Neural progenitor cell (in vitro differentiated cells): Measurements from ENCODE around the gene NOXO1. TPM values are rescaled to one million over a fixed set of nuclear protein-coding genes. Genes with fewer than 3 reads are reported as not detected.
A peak's percentile ranks its signal among the peaks of the same experiment; 100 is the strongest.

Source experiments
- DNase-seq: peaks from one replicate; pipeline ENCODE4 v3.0.0-alpha.2; 2016; ENCODE audit warnings: low spot score
- H2AFZ ChIP-seq: fragments of 200-600 bp; sonication (generic); replicated peaks from 2 replicates; pipeline ENCODE4 v1.6.1; 2016; ENCODE audit warnings: antibody characterized with exemption
- H3F3A ChIP-seq: fragments of 200-600 bp; sonication (generic); 2 replicates; pipeline ENCODE4 v1.6.1; 2016; ENCODE audit warnings: antibody characterized with exemption, low read depth
- H3K27ac ChIP-seq: fragments of 200-600 bp; sonication (generic); 2 replicates; pipeline ENCODE4 v1.5.1; 2016; ENCODE audit warnings: mild to moderate bottlenecking
- H3K27me3 ChIP-seq: fragments of 200-600 bp; sonication (generic); 2 replicates; pipeline ENCODE4 v1.6.1; 2016; ENCODE audit warnings: mild to moderate bottlenecking, moderate library complexity
- H3K36me3 ChIP-seq: fragments of 200-600 bp; sonication (generic); 2 replicates; pipeline ENCODE4 v1.5.1; 2016
- H3K4me1 ChIP-seq: fragments of 200-600 bp; sonication (generic); 2 replicates; pipeline ENCODE4 v1.6.1; 2016; ENCODE audit warnings: mixed run types
- H3K4me2 ChIP-seq: fragments of 200-600 bp; sonication (generic); 2 replicates; pipeline ENCODE4 v1.6.1; 2016
- H3K4me3 ChIP-seq: fragments of 200-600 bp; sonication (generic); 2 replicates; pipeline ENCODE4 v1.5.1; 2016
- H3K79me2 ChIP-seq: fragments of 200-600 bp; sonication (generic); 2 replicates; pipeline ENCODE4 v1.6.1; 2016; ENCODE audit warnings: low read depth
- H3K9ac ChIP-seq: fragments of 200-600 bp; sonication (generic); 2 replicates; pipeline ENCODE4 v1.6.1; 2016
- H3K9me3 ChIP-seq: fragments of 200-600 bp; sonication (generic); 2 replicates; pipeline ENCODE4 v1.5.1; 2016; ENCODE audit warnings: low read depth
- H4K20me1 ChIP-seq: fragments of 200-600 bp; sonication (generic); 2 replicates; pipeline ENCODE4 v1.6.1; 2016; ENCODE audit warnings: low read depth
- H3K27ac Mint-ChIP-seq: 3 replicates; pipeline ENCODE4 v1.8.0; 2021; ENCODE audit warnings: mixed read lengths
- H3K27me3 Mint-ChIP-seq: 2 replicates; pipeline ENCODE4 v1.8.0; 2022; ENCODE audit warnings: low read depth, mild to moderate bottlenecking, inconsistent platforms, moderate library complexity, mixed read lengths; ENCODE audit not compliant: insufficient read depth
- H3K36me3 Mint-ChIP-seq: 3 replicates; pipeline ENCODE4 v1.8.0; 2021; ENCODE audit warnings: mixed read lengths
- H3K4me1 Mint-ChIP-seq: 3 replicates; pipeline ENCODE4 v1.8.0; 2021; ENCODE audit warnings: mixed read lengths
- H3K4me3 Mint-ChIP-seq: 3 replicates; pipeline ENCODE4 v1.8.0; 2021; ENCODE audit warnings: mild to moderate bottlenecking, moderate library complexity, mixed read lengths
- H3K9me3 Mint-ChIP-seq: 3 replicates; pipeline ENCODE4 v1.8.0; 2020; ENCODE audit warnings: mixed read lengths
- EZH2 ChIP-seq: fragments of 200-600 bp; sonication (generic); IDR thresholded peaks from 2 replicates; pipeline ENCODE4 v1.6.1; 2017; ENCODE audit warnings: antibody characterized with exemption, mild to moderate bottlenecking, moderate library complexity
- EZH2phosphoT487 ChIP-seq: fragments of 200-600 bp; sonication (generic); IDR thresholded peaks from 2 replicates; pipeline ENCODE4 v1.6.1; 2017; ENCODE audit warnings: antibody characterized with exemption
- total RNA-seq: library from RNA; depleted of rRNA; stranded (reverse); fragments of >200 nt; gene quantifications from 2 replicates; pipeline ENCODE4 v1.2.3, GENCODE V29; 2015; ENCODE audit warnings: low replicate concordance
- TF ChIP-seq, protein P1 (sequence below): fragments of 200-600 bp; sonication (generic); IDR thresholded peaks from 2 replicates; pipeline ENCODE4 v1.5.1; 2017; ENCODE audit warnings: antibody characterized with exemption, mild to moderate bottlenecking

Gene NOXO1
- total RNA-seq, 1 donor from 2014 or later: not detected

DNA sequence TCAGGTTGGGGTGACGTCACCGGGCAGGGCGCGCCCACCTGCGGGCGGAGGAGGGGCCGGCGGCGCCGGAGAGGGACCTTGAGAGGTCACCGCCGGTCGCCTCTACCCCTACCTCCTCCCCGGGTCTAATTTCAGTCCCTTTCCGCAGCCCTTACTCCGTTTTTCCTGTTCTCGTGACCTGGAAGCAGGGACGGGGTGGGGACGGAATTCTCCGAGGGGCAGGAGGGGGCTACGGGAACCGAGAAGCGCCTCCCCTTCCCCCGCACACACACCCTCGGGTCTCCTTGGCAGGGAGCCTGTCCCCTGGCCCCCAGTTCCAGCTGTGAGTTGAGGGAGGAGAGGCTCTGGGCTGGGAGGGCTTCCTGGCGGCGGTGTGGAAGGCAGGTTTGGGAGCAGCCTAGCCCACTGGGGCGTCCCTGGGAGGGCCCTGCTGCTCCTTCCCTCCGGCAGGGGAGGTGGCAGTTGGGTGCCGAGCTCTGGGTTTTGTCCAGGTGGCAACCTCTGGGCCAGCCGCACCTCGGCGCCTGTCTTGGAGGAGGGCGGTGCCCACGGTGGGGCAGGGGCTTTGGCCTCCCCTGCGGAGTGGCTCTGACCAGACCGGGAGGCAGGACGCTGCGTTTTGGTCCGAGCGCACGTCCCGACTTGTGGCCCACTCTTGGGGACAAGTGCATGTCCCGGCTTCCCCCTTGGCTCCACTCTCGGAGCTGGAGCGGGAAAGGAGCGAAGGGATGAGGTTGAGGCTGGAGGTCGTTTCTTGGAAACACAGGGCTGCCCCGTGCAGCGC is 9.3 kb upstream of the NOXO1 start:
- no peak overlapping the region for H3K27ac Mint-ChIP-seq
- H3K4me3 ChIP-seq: peak overlapping the region; percentile 55
- peak overlapping the region; percentile 71 for H3K4me3 Mint-ChIP-seq
- peaks cover under 1% of the 10 kb centered on the region for H3K79me2 ChIP-seq
- no peak overlapping the region for H3K27ac ChIP-seq
- peak overlapping the region; percentile 84 for H3K4me2 ChIP-seq
- H3K9me3 Mint-ChIP-seq: peaks cover 2% of the 10 kb centered on the region
- peaks cover 14% of the 10 kb centered on the region for H3K4me1 Mint-ChIP-seq
- peak; percentile 86 for DNase-seq
- H3K4me1 ChIP-seq: peaks cover 10% of the 10 kb centered on the region
- H3K9me3 ChIP-seq: no peaks in the 10 kb centered on the region
- H4K20me1 ChIP-seq: peaks cover 24% of the 10 kb centered on the region
- TF ChIP-seq EZH2: no peak
- TF ChIP-seq EZH2phosphoT487: peak; percentile 71
- H3K9ac ChIP-seq: no peak overlapping the region
- peaks cover 27% of the 10 kb centered on the region for H3K27me3 Mint-ChIP-seq
- H3F3A ChIP-seq: peaks cover 52% of the 10 kb centered on the region
- H3K27me3 ChIP-seq: peaks cover 58% of the 10 kb centered on the region
- peaks cover 13% of the 10 kb centered on the region for H3K36me3 Mint-ChIP-seq
- H3K36me3 ChIP-seq: no peaks in the 10 kb centered on the region
- peak overlapping the region; percentile 45 for H2AFZ ChIP-seq

DNA sequence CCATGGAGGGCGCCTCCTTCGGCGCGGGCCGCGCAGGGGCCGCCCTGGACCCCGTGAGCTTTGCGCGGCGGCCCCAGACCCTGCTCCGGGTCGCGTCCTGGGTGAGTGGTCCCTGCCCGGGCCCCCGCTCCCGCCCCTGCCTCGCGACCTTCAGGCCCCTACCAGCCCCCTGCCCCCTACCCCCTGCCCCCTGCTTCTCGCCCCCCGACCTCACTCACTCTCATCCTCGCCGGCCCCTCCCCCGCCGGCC is 8.8 kb upstream of the NOXO1 start:
- Mint-ChIP-seq H3K27ac (no peak overlapping the region), H3K4me3 (no peak overlapping the region), H3K36me3 (peaks cover 10% of the 10 kb centered on the region), H3K4me1 (peaks cover 17% of the 10 kb centered on the region), H3K9me3 (peaks cover 2% of the 10 kb centered on the region), H3K27me3 (peaks cover 27% of the 10 kb centered on the region)
- Histone ChIP-seq H3K36me3 (no peaks in the 10 kb centered on the region), H3K9me3 (no peaks in the 10 kb centered on the region), H3K4me3 (peak overlapping the region; percentile 55), H3K27ac (no peak overlapping the region), H3K4me2 (peak overlapping the region; percentile 84), H4K20me1 (peaks cover 24% of the 10 kb centered on the region), H3K9ac (no peak overlapping the region), H3K4me1 (peaks cover 13% of the 10 kb centered on the region), H2AFZ (peak overlapping the region; percentile 45), H3K27me3 (peaks cover 58% of the 10 kb centered on the region), H3F3A (peaks cover 49% of the 10 kb centered on the region), H3K79me2 (peaks cover 5% of the 10 kb centered on the region)
- no peak for DNase-seq
- TF ChIP-seq EZH2phosphoT487 (no peak), EZH2 (no peak)
- TF ChIP-seq, protein P1, sequence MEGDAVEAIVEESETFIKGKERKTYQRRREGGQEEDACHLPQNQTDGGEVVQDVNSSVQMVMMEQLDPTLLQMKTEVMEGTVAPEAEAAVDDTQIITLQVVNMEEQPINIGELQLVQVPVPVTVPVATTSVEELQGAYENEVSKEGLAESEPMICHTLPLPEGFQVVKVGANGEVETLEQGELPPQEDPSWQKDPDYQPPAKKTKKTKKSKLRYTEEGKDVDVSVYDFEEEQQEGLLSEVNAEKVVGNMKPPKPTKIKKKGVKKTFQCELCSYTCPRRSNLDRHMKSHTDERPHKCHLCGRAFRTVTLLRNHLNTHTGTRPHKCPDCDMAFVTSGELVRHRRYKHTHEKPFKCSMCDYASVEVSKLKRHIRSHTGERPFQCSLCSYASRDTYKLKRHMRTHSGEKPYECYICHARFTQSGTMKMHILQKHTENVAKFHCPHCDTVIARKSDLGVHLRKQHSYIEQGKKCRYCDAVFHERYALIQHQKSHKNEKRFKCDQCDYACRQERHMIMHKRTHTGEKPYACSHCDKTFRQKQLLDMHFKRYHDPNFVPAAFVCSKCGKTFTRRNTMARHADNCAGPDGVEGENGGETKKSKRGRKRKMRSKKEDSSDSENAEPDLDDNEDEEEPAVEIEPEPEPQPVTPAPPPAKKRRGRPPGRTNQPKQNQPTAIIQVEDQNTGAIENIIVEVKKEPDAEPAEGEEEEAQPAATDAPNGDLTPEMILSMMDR: no peak

DNA sequence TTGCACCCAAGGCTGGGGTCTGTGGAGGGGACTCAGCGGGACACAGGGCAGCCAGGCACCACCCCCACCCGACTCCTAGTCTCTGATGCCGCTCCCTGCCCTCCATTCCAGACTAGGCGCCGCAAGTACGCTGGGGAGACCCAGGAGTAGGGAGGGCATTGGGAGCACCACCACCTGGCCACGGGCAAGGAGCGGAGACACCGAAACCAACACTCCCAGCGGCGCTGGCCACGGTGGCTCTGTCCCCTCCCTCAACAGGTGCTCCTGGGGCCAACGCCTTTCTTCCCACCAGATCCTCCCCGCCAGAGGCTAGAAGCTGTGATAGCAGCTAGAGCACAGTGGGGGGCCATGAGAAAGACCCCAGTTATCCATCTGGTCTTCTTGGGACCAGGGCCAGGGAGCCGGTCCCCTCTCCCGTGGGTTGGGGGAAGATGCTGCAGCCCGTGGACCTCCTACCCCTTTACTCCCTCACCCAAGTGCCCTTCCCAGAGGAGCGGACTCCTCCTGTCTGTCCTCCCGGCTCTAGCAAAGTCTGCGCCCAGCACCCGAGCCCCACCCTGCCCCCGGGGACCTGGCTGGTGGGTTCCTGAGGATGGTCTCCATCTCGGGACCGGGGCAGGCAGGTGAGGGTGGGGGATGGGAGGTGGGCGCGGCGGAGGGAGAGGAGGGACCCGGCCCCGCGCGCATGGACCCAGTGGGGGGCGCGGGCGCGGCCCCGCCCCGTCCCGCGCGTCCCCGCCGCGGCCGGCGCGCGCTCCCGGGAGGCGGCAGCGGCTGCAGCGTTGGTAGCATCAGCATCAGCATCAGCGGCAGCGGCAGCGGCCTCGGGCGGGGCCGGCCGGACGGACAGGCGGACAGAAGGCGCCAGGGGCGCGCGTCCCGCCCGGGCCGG is 8.2 kb upstream of the NOXO1 start, which contains the start of gene SYNGR3:
Gene SYNGR3, plus strand, starts transcription at position 762 of the 892 bp plus-strand sequence. CDS start 133 bp downstream, outside the sequence.
- peaks cover 24% of the 10 kb centered on the region for H4K20me1 ChIP-seq
- no peaks in the 10 kb centered on the region for H3K9me3 ChIP-seq
- peaks cover 11% of the 10 kb centered on the region for H3K79me2 ChIP-seq
- no peak within 1 kb of the TSS for H3K9ac ChIP-seq
- H3K4me1 Mint-ChIP-seq: peaks cover 22% of the 10 kb centered on the region
- peak within 1 kb of the TSS; percentile 45 for H2AFZ ChIP-seq
- TF ChIP-seq, protein P1: no peak
- TF ChIP-seq EZH2phosphoT487 (peak; percentile 38), EZH2 (peak; percentile 39)
- peaks cover 10% of the 10 kb centered on the region for H3K36me3 Mint-ChIP-seq
- no peaks in the 10 kb centered on the region for H3K36me3 ChIP-seq
- peak within 1 kb of the TSS; percentile 55 for H3K4me3 ChIP-seq
- H3K27me3 ChIP-seq: peaks cover 58% of the 10 kb centered on the region
- peak within 1 kb of the TSS; percentile 84 for H3K4me2 ChIP-seq
- no peak within 1 kb of the TSS for H3K27ac ChIP-seq
- H3K9me3 Mint-ChIP-seq: peaks cover 2% of the 10 kb centered on the region
- peaks cover 27% of the 10 kb centered on the region for H3K27me3 Mint-ChIP-seq
- H3K27ac Mint-ChIP-seq: no peak within 1 kb of the TSS
- peaks cover 17% of the 10 kb centered on the region for H3K4me1 ChIP-seq
- peaks cover 49% of the 10 kb centered on the region for H3F3A ChIP-seq
- DNase-seq: peak; percentile 71
- H3K4me3 Mint-ChIP-seq: peak within 1 kb of the TSS; percentile 74
